Neuron (in vitro differentiated cells): ENCODE measurements around the gene USP5.

Experiments used
- H2AFZ ChIP-seq: one replicate; pipeline ENCODE4 v1.6.1; 2013; ENCODE audit warnings: low read depth, mild to moderate bottlenecking, inconsistent platforms, low read length, moderate library complexity
- H3K27me3 ChIP-seq: one replicate; pipeline ENCODE4 v1.6.1; 2013; ENCODE audit warnings: low read length; ENCODE audit not compliant: insufficient read depth
- H3K36me3 ChIP-seq: one replicate; pipeline ENCODE4 v1.6.1; 2013; ENCODE audit warnings: low read length; ENCODE audit not compliant: insufficient read depth
- H3K4me1 ChIP-seq: one replicate; pipeline ENCODE4 v1.6.1; 2013; ENCODE audit warnings: low read length; ENCODE audit not compliant: insufficient read depth
- H3K4me3 ChIP-seq: 2 replicates; pipeline ENCODE4 v1.5.1; 2013; ENCODE audit warnings: mild to moderate bottlenecking, low read length, moderate library complexity
- H3K9me3 ChIP-seq: one replicate; pipeline ENCODE4 v1.6.1; 2013; ENCODE audit warnings: low read length

USP5 gene

GRCh38 chr12:6828781-6829535 lies 23.0 kb upstream of the USP5 start:
- Histone ChIP-seq H3K36me3 (peaks cover 35% of the 10 kb centered on the region), H3K27me3 (no peaks in the 10 kb centered on the region)

GRCh38 chr12:6829536-6830220 lies 22.3 kb upstream of the USP5 start:
- Histone ChIP-seq H3K4me3 (peak overlapping the region; percentile 73), H3K27me3 (no peaks in the 10 kb centered on the region), H3K36me3 (peaks cover 40% of the 10 kb centered on the region), H2AFZ (peak overlapping the region; percentile 49), H3K4me1 (peaks cover 27% of the 10 kb centered on the region), H3K9me3 (no peaks in the 10 kb centered on the region)

More at GRCh38 chr12:6828781-6829535, 23.0 kb upstream of the USP5 start:
- Histone ChIP-seq H3K4me3 (peak overlapping the region; percentile 73), H2AFZ (peak overlapping the region; percentile 49), H3K9me3 (no peaks in the 10 kb centered on the region), H3K4me1 (peaks cover 27% of the 10 kb centered on the region)

- no peak overlapping the region for H2AFZ ChIP-seq
- no peaks in the 10 kb centered on the region for H3K27me3 ChIP-seq
- H3K9me3 ChIP-seq = no peaks in the 10 kb centered on the region
- peaks cover 45% of the 10 kb centered on the region for H3K36me3 ChIP-seq
- peaks cover 23% of the 10 kb centered on the region for H3K4me1 ChIP-seq
- H3K4me3 ChIP-seq = no peak overlapping the region
Observed at GRCh38 chr12:6830286-6830890, 21.6 kb upstream of the USP5 start.

- peaks cover 18% of the 10 kb centered on the region for H3K4me1 ChIP-seq
- no peak overlapping the region for H2AFZ ChIP-seq
- peaks cover 45% of the 10 kb centered on the region for H3K36me3 ChIP-seq
- H3K27me3 ChIP-seq = no peaks in the 10 kb centered on the region
- H3K9me3 ChIP-seq = no peaks in the 10 kb centered on the region
- no peak overlapping the region for H3K4me3 ChIP-seq
Observed at GRCh38 chr12:6830999-6831398, 21.0 kb upstream of the USP5 start.

GRCh38 chr12:6831450-6831995 lies 20.4 kb upstream of the USP5 start:
- peaks cover 50% of the 10 kb centered on the region for H3K36me3 ChIP-seq
- H3K4me1 ChIP-seq = peaks cover 17% of the 10 kb centered on the region
- H3K27me3 ChIP-seq = no peaks in the 10 kb centered on the region
- no peaks in the 10 kb centered on the region for H3K9me3 ChIP-seq
- no peak overlapping the region for H2AFZ ChIP-seq
- no peak overlapping the region for H3K4me3 ChIP-seq

GRCh38 chr12:6832125-6832524 lies 19.8 kb upstream of the USP5 start:
- no peaks in the 10 kb centered on the region for H3K9me3 ChIP-seq
- H3K27me3 ChIP-seq = no peaks in the 10 kb centered on the region
- H3K4me1 ChIP-seq = peaks cover 12% of the 10 kb centered on the region
- no peak overlapping the region for H3K4me3 ChIP-seq
- H3K36me3 ChIP-seq = peaks cover 56% of the 10 kb centered on the region
- no peak overlapping the region for H2AFZ ChIP-seq

- peaks cover 68% of the 10 kb centered on the region for H3K36me3 ChIP-seq
Observed at GRCh38 chr12:6833189-6833890, 18.6 kb upstream of the USP5 start.

GRCh38 chr12:6834254-6834653 lies 17.7 kb upstream of the USP5 start:
- no peak overlapping the region for H2AFZ ChIP-seq
- H3K4me3 ChIP-seq = no peak overlapping the region
- peaks cover 12% of the 10 kb centered on the region for H3K4me1 ChIP-seq
- peaks cover 76% of the 10 kb centered on the region for H3K36me3 ChIP-seq
- H3K9me3 ChIP-seq = no peaks in the 10 kb centered on the region
- no peaks in the 10 kb centered on the region for H3K27me3 ChIP-seq

More at GRCh38 chr12:6833189-6833890, 18.6 kb upstream of the USP5 start:
- Histone ChIP-seq H3K9me3 (no peaks in the 10 kb centered on the region), H3K4me1 (peaks cover 7% of the 10 kb centered on the region), H3K27me3 (no peaks in the 10 kb centered on the region), H2AFZ (no peak overlapping the region), H3K4me3 (no peak overlapping the region)

- Histone ChIP-seq H3K27me3 (no peaks in the 10 kb centered on the region), H3K36me3 (peaks cover 81% of the 10 kb centered on the region), H3K4me3 (no peak overlapping the region), H3K4me1 (peaks cover 12% of the 10 kb centered on the region), H2AFZ (no peak overlapping the region), H3K9me3 (no peaks in the 10 kb centered on the region)
Observed at GRCh38 chr12:6834873-6835272, 17.1 kb upstream of the USP5 start.

- no peak overlapping the region for H3K4me3 ChIP-seq
- peaks cover 66% of the 10 kb centered on the region for H3K36me3 ChIP-seq
- no peaks in the 10 kb centered on the region for H3K9me3 ChIP-seq
- H3K4me1 ChIP-seq = peaks cover 8% of the 10 kb centered on the region
- no peaks in the 10 kb centered on the region for H3K27me3 ChIP-seq
- no peak overlapping the region for H2AFZ ChIP-seq
Observed at GRCh38 chr12:6836851-6837250, 15.1 kb upstream of the USP5 start.

- peaks cover 8% of the 10 kb centered on the region for H3K4me1 ChIP-seq
- peaks cover 66% of the 10 kb centered on the region for H3K36me3 ChIP-seq
- no peak overlapping the region for H2AFZ ChIP-seq
- H3K9me3 ChIP-seq = no peaks in the 10 kb centered on the region
- no peaks in the 10 kb centered on the region for H3K27me3 ChIP-seq
- no peak overlapping the region for H3K4me3 ChIP-seq
Observed at GRCh38 chr12:6837370-6838060, 14.4 kb upstream of the USP5 start.

- H3K4me1 ChIP-seq = peaks cover 8% of the 10 kb centered on the region
- no peak overlapping the region for H2AFZ ChIP-seq
- no peaks in the 10 kb centered on the region for H3K9me3 ChIP-seq
- no peak overlapping the region for H3K4me3 ChIP-seq
- H3K36me3 ChIP-seq = peaks cover 69% of the 10 kb centered on the region
- no peaks in the 10 kb centered on the region for H3K27me3 ChIP-seq
Observed at GRCh38 chr12:6838854-6839253, 13.1 kb upstream of the USP5 start.
